ENCODE data around the gene CTSL. TPM values are rescaled to one million over a fixed set of nuclear protein-coding genes. Genes with fewer than 3 reads are reported as not detected.

CTSL gene
- total and polyA plus RNA-seq, 4 donors, result 109 to 1,526 (median 213) TPM

GRCh38 chr9:87739546-87739945 is 13.6 kb downstream of the CTSL start:
- TF ChIP-seq CTCF (IDR thresholded peaks at IDR 0.05; ENCODE audit: control extremely low read depth, extremely low read depth), result no peak
- H3K27ac ChIP-seq (ENCODE audit: low read depth in 1 of 2, low read length in 1 of 2), result no peak overlapping the region
- H3K4me3 ChIP-seq, result no peak overlapping the region
- H3K4me1 ChIP-seq (ENCODE audit: control insufficient read depth in 5 of 5, insufficient read depth in 5 of 5, low read length in 5 of 5), result peaks cover 0 to 21% (median 4%) of the 10 kb centered on the region in 5 donors
- peaks cover 0 to 4% (median 0%) of the 10 kb centered on the region in 4 donors for H3K9me3 ChIP-seq (ENCODE audit: control insufficient read depth in 4 of 4, insufficient read depth in 3 of 4, low read length in 3 of 4)
- no peak overlapping the region for H3K9ac ChIP-seq (ENCODE audit: insufficient read depth in 1 of 2, low read length in 2 of 2)
- 80 to 81% methylated on average over 3 of the region's 3 CpGs for WGBS, 2 donors
- ATAC-seq (ENCODE audit: insufficient read depth, low FRiP score) (no peak), DNase-seq (no peak)
- H3K27me3 ChIP-seq (ENCODE audit: control insufficient read depth in 3 of 3, insufficient read depth in 3 of 3, low read length in 2 of 3), result no peaks in the 10 kb centered on the region
- no peaks in the 10 kb centered on the region for H3K36me3 ChIP-seq (ENCODE audit: control insufficient read depth in 4 of 4, insufficient read depth in 4 of 4, low read length in 4 of 4)

GRCh38 chr9:87740209-87740608 is 14.3 kb downstream of the CTSL start:
- 57 to 69% methylated on average over 3 of the region's 3 CpGs for WGBS, 2 donors
- peaks cover 0 to 21% (median 4%) of the 10 kb centered on the region in 5 donors for H3K4me1 ChIP-seq (ENCODE audit: control insufficient read depth in 5 of 5, insufficient read depth in 5 of 5, low read length in 5 of 5)

GRCh38 chr9:87741326-87741725 is 15.4 kb downstream of the CTSL start:
- no peak for TF ChIP-seq CTCF (IDR thresholded peaks at IDR 0.05; ENCODE audit: control extremely low read depth, extremely low read depth)
- DNase-seq (peak in 2 of 3 donors; percentile 63 to 65), ATAC-seq (ENCODE audit: insufficient read depth, low FRiP score) (no peak)
- Histone ChIP-seq H3K27ac (ENCODE audit: low read depth in 1 of 2, low read length in 1 of 2) (no peak overlapping the region), H3K9me3 (ENCODE audit: control insufficient read depth in 4 of 4, insufficient read depth in 3 of 4, low read length in 3 of 4) (peaks cover 0 to 4% (median 0%) of the 10 kb centered on the region in 4 donors), H3K9ac (ENCODE audit: insufficient read depth in 1 of 2, low read length in 2 of 2) (no peak overlapping the region), H3K4me3 (no peak overlapping the region), H3K4me1 (ENCODE audit: control insufficient read depth in 5 of 5, insufficient read depth in 5 of 5, low read length in 5 of 5) (peaks cover 0 to 21% (median 4%) of the 10 kb centered on the region in 5 donors), H3K27me3 (ENCODE audit: control insufficient read depth in 3 of 3, insufficient read depth in 3 of 3, low read length in 2 of 3) (no peaks in the 10 kb centered on the region), H3K36me3 (ENCODE audit: control insufficient read depth in 4 of 4, insufficient read depth in 4 of 4, low read length in 4 of 4) (no peaks in the 10 kb centered on the region)
- WGBS, 2 donors, result 38 to 43% methylated on average over 4 of the region's 4 CpGs

More at GRCh38 chr9:87740209-87740608, 14.3 kb downstream of the CTSL start:
- Histone ChIP-seq H3K27me3 (ENCODE audit: control insufficient read depth in 3 of 3, insufficient read depth in 3 of 3, low read length in 2 of 3) (no peaks in the 10 kb centered on the region), H3K9me3 (ENCODE audit: control insufficient read depth in 4 of 4, insufficient read depth in 3 of 4, low read length in 3 of 4) (peaks cover 0 to 4% (median 0%) of the 10 kb centered on the region in 4 donors), H3K4me3 (no peak overlapping the region), H3K27ac (ENCODE audit: low read depth in 1 of 2, low read length in 1 of 2) (no peak overlapping the region), H3K36me3 (ENCODE audit: control insufficient read depth in 4 of 4, insufficient read depth in 4 of 4, low read length in 4 of 4) (no peaks in the 10 kb centered on the region), H3K9ac (ENCODE audit: insufficient read depth in 1 of 2, low read length in 2 of 2) (no peak overlapping the region)
- no peak for TF ChIP-seq CTCF (IDR thresholded peaks at IDR 0.05; ENCODE audit: control extremely low read depth, extremely low read depth)
- no peak for ATAC-seq (ENCODE audit: insufficient read depth, low FRiP score)
- DNase-seq, result no peak

GRCh38 chr9:87741891-87742290 is 16.0 kb downstream of the CTSL start:
- ATAC-seq (ENCODE audit: insufficient read depth, low FRiP score) (no peak), DNase-seq (peak; percentile 60 to 88 (median 87))
- no peak overlapping the region for H3K27ac ChIP-seq (ENCODE audit: low read depth in 1 of 2, low read length in 1 of 2)
- 26 to 30% methylated on average over 5 of the region's 5 CpGs for WGBS, 2 donors
- no peaks in the 10 kb centered on the region for H3K27me3 ChIP-seq (ENCODE audit: control insufficient read depth in 3 of 3, insufficient read depth in 3 of 3, low read length in 2 of 3)
- TF ChIP-seq CTCF (IDR thresholded peaks at IDR 0.05; ENCODE audit: control extremely low read depth, extremely low read depth), result no peak
- H3K9ac ChIP-seq (ENCODE audit: insufficient read depth in 1 of 2, low read length in 2 of 2), result no peak overlapping the region
- H3K4me3 ChIP-seq, result no peak overlapping the region
- no peaks in the 10 kb centered on the region for H3K36me3 ChIP-seq (ENCODE audit: control insufficient read depth in 4 of 4, insufficient read depth in 4 of 4, low read length in 4 of 4)
- peaks cover 0 to 4% (median 0%) of the 10 kb centered on the region in 4 donors for H3K9me3 ChIP-seq (ENCODE audit: control insufficient read depth in 4 of 4, insufficient read depth in 3 of 4, low read length in 3 of 4)
- peaks cover 0 to 21% (median 4%) of the 10 kb centered on the region in 5 donors for H3K4me1 ChIP-seq (ENCODE audit: control insufficient read depth in 5 of 5, insufficient read depth in 5 of 5, low read length in 5 of 5)

Measured in lung (tissue), 12 donors.